Small intestine (tissue), 7 donors: Measurements from ENCODE around the gene IGLL5. TPM values are rescaled to one million over a fixed set of nuclear protein-coding genes. Genes with fewer than 3 reads are reported as not detected.
"Not testable (repeated sequence)": the region's sequence is repeated elsewhere in the genome, so short reads cannot be mapped to it uniquely, and the experiment has no call there.

ENCODE experiments used
- DNase-seq, 2 donors: peaks; one replicate each; pipeline versions ENCODE4 v3.0.0 to v3.0.0-alpha.2; 2013
- FAIRE-seq: peaks from 2 replicates; lab custom pipeline; 2012; peaks lifted over from hg19 to GRCh38; lab: Jason Lieb, UNC
- H3K27ac ChIP-seq, 3 donors: one replicate each; pipeline ENCODE4 v1.5.1; 2013; ENCODE audit warnings: low read length in 2 of 3, mild to moderate bottlenecking in 2 of 3, control low read depth in 1 of 3, inconsistent platforms in 1 of 3, low read depth in 1 of 3, moderate library complexity in 1 of 3
- H3K27me3 ChIP-seq, 3 donors: one replicate each; pipeline ENCODE4 v1.6.1; 2013; ENCODE audit warnings: low read length in 3 of 3, inconsistent platforms in 1 of 3; ENCODE audit not compliant: control insufficient read depth in 3 of 3, insufficient read depth in 3 of 3
- H3K36me3 ChIP-seq, 3 donors: one replicate each; pipeline ENCODE4 v1.6.1; 2013; ENCODE audit warnings: low read length in 3 of 3, inconsistent platforms in 1 of 3, low read depth in 1 of 3, mild to moderate bottlenecking in 1 of 3, moderate library complexity in 1 of 3; ENCODE audit not compliant: control insufficient read depth in 3 of 3, insufficient read depth in 2 of 3
- H3K4me1 ChIP-seq, 3 donors: one replicate each; pipeline ENCODE4 v1.6.1; 2013; ENCODE audit warnings: low read length in 2 of 3, inconsistent platforms in 1 of 3, low read depth in 1 of 3, mild to moderate bottlenecking in 1 of 3, moderate library complexity in 1 of 3; ENCODE audit not compliant: control insufficient read depth in 3 of 3, insufficient read depth in 2 of 3
- H3K4me3 ChIP-seq, 3 donors: one replicate each; pipeline ENCODE4 v1.5.1; 2013; ENCODE audit warnings: low read length in 3 of 3, control low read depth in 1 of 3, inconsistent platforms in 1 of 3, low read depth in 1 of 3, mild to moderate bottlenecking in 1 of 3, moderate library complexity in 1 of 3
- H3K9me3 ChIP-seq, 2 donors: one replicate each; pipeline ENCODE4 v1.6.1; 2013; ENCODE audit warnings: low read depth in 1 of 2, low read length in 1 of 2; ENCODE audit not compliant: control insufficient read depth in 2 of 2, insufficient read depth in 1 of 2
- WGBS, 3 donors: extraction: QIAGEN DNeasy Blood & Tissue Kit; methylation state at CpG; one replicate each; pipeline ENCODE4 v1.1.7; 2013; 5-methylcytosine and 5-hydroxymethylcytosine counted together
- polyA plus RNA-seq, 4 donors: library from polyadenylated mRNA; stranded (reverse) in 3 of 4; unstranded in 1 of 4; fragments of 200-250 nt in 3 of 4; fragments of 120-200 nt in 1 of 4; gene quantifications; one replicate each; pipeline versions ENCODE4 v1.2.1 to v1.2.3, GENCODE V29; 2013
- donor health status: healthy with polysubstance abuse.
- donor health status: control.
- donor health status: control.
- donor health status: Bipolar disorder and iron deficiency.
- donor health status: healthy.

The IGLL5 gene
- polyA plus RNA-seq, 4 donors: 0.34 to 215 (median 15.1) TPM

DNA sequence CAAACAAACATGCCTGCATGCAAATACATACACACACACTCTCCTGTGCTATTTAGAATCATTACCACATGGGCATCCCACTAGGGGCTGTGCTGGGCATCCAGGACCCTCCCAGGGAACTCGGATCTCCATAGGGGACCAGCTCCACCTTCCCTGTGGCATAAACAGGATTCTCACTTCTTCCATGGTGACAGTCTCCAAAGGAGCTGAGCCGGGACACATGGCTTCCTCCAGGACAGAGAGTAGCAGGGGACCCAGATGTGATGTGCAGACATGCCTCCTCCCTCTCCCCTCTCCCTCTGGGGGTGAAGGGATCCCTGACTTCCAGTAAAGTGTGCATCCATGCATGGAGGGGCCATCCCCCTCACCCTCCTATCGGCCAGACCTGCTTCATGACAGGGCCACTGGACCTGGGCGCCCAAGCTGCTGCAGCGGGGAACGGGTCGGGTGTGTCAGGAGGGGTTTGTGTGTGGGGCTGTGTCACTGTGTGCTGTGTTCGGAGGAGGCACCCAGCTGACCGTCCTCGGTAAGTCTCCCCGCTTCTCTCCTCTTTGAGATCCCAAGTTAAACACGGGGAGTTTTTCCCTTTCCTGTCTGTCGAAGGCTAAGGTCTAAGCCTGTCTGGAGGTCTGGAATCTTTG is 33.4 kb downstream of the IGLL5 start:
- Histone ChIP-seq H3K4me1 (peaks cover 0 to 7% (median 0%) of the 10 kb centered on the region in 3 donors), H3K27ac (no peak overlapping the region), H3K27me3 (no peaks in the 10 kb centered on the region), H3K36me3 (no peaks in the 10 kb centered on the region), H3K9me3 (no peaks in the 10 kb centered on the region), H3K4me3 (no peak overlapping the region)
- FAIRE-seq (no peak), DNase-seq (no peak)
- 84 to 90% (median 87%) methylated on average over 13 of the region's 13 CpGs for WGBS, 3 donors

DNA sequence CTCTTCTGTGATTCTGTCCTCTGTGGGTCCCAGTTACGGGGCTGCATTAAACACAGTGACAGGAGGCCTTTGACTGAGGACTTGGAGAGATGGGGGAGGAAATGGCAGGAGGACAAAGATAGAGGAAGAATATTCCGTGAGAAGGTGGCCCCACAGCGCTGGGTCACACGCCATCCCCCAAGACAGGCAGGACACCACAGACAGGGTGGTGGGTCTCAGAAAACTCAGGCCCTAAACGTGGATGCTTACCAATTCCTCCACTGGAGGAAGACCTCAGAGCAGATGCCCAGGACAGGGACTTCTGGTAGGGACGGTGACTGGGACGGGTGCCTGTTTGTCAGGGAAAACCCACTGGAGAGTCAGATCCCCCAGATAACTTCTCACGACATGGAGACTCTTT is 34.0 kb downstream of the IGLL5 start:
- Histone ChIP-seq H3K27ac (no peak overlapping the region), H3K4me3 (no peak overlapping the region), H3K4me1 (peaks cover 0 to 7% (median 0%) of the 10 kb centered on the region in 3 donors), H3K36me3 (no peaks in the 10 kb centered on the region), H3K9me3 (no peaks in the 10 kb centered on the region), H3K27me3 (no peaks in the 10 kb centered on the region)
- FAIRE-seq: no peak
- DNase-seq: no peak
- WGBS, 3 donors: 79 to 83% (median 83%) methylated on average over 8 of the region's 8 CpGs

DNA sequence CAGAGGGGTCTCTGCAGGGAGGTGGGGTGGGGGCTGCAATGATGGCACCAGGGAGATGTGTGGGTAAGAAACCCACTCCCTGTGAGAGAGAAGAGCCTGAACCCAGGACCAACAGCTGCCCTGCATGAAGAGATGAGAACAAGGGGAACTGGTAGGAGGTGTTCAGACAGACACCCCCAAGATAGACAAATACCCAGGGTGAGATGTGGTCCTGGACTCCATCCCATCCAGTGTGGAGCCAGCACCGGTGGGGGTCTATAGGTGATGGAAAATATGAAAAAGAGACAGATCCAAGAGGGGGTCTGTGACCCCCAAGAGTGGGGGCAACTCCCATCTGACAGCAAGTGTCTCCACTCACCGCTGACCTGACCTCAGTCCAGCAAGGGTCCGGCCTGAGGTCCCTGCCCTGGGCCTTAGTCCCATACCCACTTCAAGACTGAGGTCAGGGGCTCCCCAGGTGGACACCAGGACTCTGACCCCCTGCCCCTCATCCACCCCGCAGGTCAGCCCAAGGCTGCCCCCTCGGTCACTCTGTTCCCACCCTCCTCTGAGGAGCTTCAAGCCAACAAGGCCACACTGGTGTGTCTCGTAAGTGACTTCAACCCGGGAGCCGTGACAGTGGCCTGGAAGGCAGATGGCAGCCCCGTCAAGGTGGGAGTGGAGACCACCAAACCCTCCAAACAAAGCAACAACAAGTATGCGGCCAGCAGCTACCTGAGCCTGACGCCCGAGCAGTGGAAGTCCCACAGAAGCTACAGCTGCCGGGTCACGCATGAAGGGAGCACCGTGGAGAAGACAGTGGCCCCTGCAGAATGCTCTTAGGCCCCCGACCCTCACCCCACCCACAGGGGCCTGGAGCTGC is 34.7 kb downstream of the IGLL5 start:
- not testable (repeated sequence) for H3K4me1 ChIP-seq, H3K36me3 ChIP-seq, H3K9me3 ChIP-seq, DNase-seq, H3K4me3 ChIP-seq, H3K27ac ChIP-seq, FAIRE-seq, H3K27me3 ChIP-seq
- 80 to 89% (median 83%) methylated on average over 13 to 16 of the region's 16 CpGs for WGBS, 3 donors

- Histone ChIP-seq H3K27me3 (no peaks in the 10 kb centered on the region), H3K36me3 (no peaks in the 10 kb centered on the region), H3K4me3 (no peak overlapping the region), H3K4me1 (peaks cover 0 to 7% (median 0%) of the 10 kb centered on the region in 3 donors), H3K27ac (no peak overlapping the region), H3K9me3 (no peaks in the 10 kb centered on the region)
- FAIRE-seq: no peak
- DNase-seq: no peak
- 48 to 76% (median 66%) methylated on average over 4 of the region's 4 CpGs for WGBS, 3 donors
Observed at GRCh38 chr22:22922954-22923319, 35.3 kb downstream of the IGLL5 start.

DNA sequence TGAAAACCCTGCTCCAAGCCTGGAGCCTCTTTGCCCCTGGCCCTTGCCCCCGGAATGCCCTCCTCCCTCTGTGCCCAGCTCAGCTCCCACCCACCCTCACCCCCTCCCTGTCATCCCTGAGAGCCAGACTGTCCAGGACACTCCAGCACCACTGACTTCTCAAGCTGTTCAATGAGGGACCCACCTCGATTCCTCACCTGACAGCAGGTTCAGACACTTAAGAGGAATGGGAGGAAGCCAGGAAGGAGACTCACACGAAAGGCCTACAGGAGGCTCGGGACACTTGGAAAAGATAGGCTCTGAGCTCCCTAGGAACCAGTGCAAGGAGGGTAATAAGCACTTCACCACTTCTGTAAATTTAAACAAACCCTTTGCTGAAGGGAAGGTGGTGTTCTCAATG is 35.8 kb downstream of the IGLL5 start:
- Histone ChIP-seq H3K36me3 (no peaks in the 10 kb centered on the region), H3K4me1 (peaks cover 0 to 7% (median 0%) of the 10 kb centered on the region in 3 donors), H3K4me3 (no peak overlapping the region), H3K27me3 (no peaks in the 10 kb centered on the region), H3K9me3 (no peaks in the 10 kb centered on the region), H3K27ac (no peak overlapping the region)
- no peak for FAIRE-seq
- WGBS, 3 donors: 82 to 94% (median 85%) methylated on average over 4 of the region's 4 CpGs
- DNase-seq: no peak

GRCh38 chr22:22923930-22924329 is 36.3 kb downstream of the IGLL5 start:
- WGBS, 3 donors: 37 to 53% (median 49%) methylated on average over 4 of the region's 4 CpGs
- no peak for FAIRE-seq
- Histone ChIP-seq H3K4me3 (no peak overlapping the region), H3K4me1 (peaks cover 0 to 7% (median 0%) of the 10 kb centered on the region in 3 donors), H3K27me3 (no peaks in the 10 kb centered on the region), H3K27ac (no peak overlapping the region), H3K36me3 (no peaks in the 10 kb centered on the region), H3K9me3 (no peaks in the 10 kb centered on the region)
- DNase-seq: peak in 1 of 2 donors; percentile 27

- 71 to 83% (median 73%) methylated on average over 9 of the region's 9 CpGs for WGBS, 3 donors
- DNase-seq (no peak), FAIRE-seq (no peak)
- no peaks in the 10 kb centered on the region for H3K9me3 ChIP-seq
- no peak overlapping the region for H3K27ac ChIP-seq
- H3K4me1 ChIP-seq: peaks cover 0 to 7% (median 0%) of the 10 kb centered on the region in 3 donors
- H3K4me3 ChIP-seq: no peak overlapping the region
- H3K27me3 ChIP-seq: no peaks in the 10 kb centered on the region
- no peaks in the 10 kb centered on the region for H3K36me3 ChIP-seq
Observed at GRCh38 chr22:22924369-22925145, 36.9 kb downstream of the IGLL5 start.

DNA sequence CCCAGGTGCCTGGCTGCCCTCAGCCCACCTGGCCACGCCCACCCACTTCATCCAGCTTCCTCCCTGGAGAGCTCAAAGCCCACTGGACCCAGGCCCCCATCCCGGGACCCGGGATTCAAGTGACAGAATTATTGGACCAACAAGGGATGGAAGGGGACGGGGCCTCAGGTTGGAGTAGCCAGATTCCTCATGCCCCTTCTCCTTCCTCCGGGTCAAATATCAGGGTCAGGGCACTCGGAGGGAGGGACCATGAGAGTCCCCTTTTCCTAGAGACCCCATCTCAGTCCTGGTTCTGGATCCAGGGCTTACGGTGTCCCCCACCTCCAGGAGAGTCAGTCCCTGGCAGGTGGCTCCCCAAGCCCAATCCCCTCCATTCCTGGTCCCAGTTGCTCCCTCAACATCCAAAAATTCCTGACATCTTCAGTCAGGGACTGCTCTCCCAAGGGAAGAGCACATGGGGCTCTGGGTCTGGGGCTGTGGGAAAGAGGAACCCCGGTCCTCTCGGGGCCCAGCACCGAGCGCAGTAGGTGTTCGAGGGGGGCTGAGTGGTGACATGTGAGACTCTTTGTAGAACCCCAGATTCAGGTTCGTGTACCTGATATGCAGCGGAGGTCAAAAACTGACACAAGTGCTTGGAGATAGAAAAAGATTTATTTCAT is 37.7 kb downstream of the IGLL5 start:
- peaks cover 0 to 7% (median 0%) of the 10 kb centered on the region in 3 donors for H3K4me1 ChIP-seq
- no peak overlapping the region for H3K27ac ChIP-seq
- H3K4me3 ChIP-seq: no peak overlapping the region
- H3K9me3 ChIP-seq: no peaks in the 10 kb centered on the region
- no peaks in the 10 kb centered on the region for H3K27me3 ChIP-seq
- WGBS, 3 donors: 71 to 86% (median 80%) methylated on average over 14 of the region's 14 CpGs
- no peaks in the 10 kb centered on the region for H3K36me3 ChIP-seq
- DNase-seq (no peak), FAIRE-seq (no peak)
